Islet precursor cell (in vitro differentiated cells): ENCODE data around the gene BRD1.

Experiments
- DNase-seq: peaks from one replicate; pipeline ENCODE4 v3.0.0-alpha.2; 2018

Gene BRD1

GRCh38 chr22:49827853-49828598, at the start of gene BRD1:
Gene BRD1, minus strand, starts transcription at chr22:49827873. Its CDS starts 3,556 bp downstream, at chr22:49824317.
- no peak for DNase-seq

GRCh38 chr22:49873228-49873940, 45.7 kb upstream of the BRD1 start:
- no peak for DNase-seq

- no peak for DNase-seq
These were observed 44.7 kb upstream of the BRD1 start for GRCh38 chr22:49872347-49872746.

- DNase-seq = no peak
These were observed 43.8 kb upstream of the BRD1 start for GRCh38 chr22:49871482-49871881.

- DNase-seq = no peak
These were observed 42.4 kb upstream of the BRD1 start for GRCh38 chr22:49869845-49870712.

GRCh38 chr22:49869086-49869830, 41.6 kb upstream of the BRD1 start:
- DNase-seq = no peak

- DNase-seq = no peak
These were observed 39.9 kb upstream of the BRD1 start for GRCh38 chr22:49867303-49868265.

GRCh38 chr22:49866646-49867045, 39.0 kb upstream of the BRD1 start:
- DNase-seq = no peak

- no peak for DNase-seq
These were observed 38.5 kb upstream of the BRD1 start for GRCh38 chr22:49866134-49866533.

- DNase-seq = no peak
These were observed 37.5 kb upstream of the BRD1 start for GRCh38 chr22:49865156-49865555.

- no peak for DNase-seq
These were observed 36.3 kb upstream of the BRD1 start for GRCh38 chr22:49863931-49864330.

GRCh38 chr22:49862496-49862776, 34.8 kb upstream of the BRD1 start:
- DNase-seq = no peak

GRCh38 chr22:49861642-49862495, 34.2 kb upstream of the BRD1 start:
- DNase-seq = no peak

- no peak for DNase-seq
These were observed 31.2 kb upstream of the BRD1 start for GRCh38 chr22:49858827-49859226.

GRCh38 chr22:49856766-49857618, 29.3 kb upstream of the BRD1 start:
- no peak for DNase-seq

GRCh38 chr22:49856343-49856742, 28.7 kb upstream of the BRD1 start:
- DNase-seq = no peak

GRCh38 chr22:49855251-49855911, 27.7 kb upstream of the BRD1 start:
- DNase-seq = no peak

- peak; percentile 59 for DNase-seq
These were observed 26.5 kb upstream of the BRD1 start for GRCh38 chr22:49853981-49854831.
